Endothelial cell of hepatic sinusoid (primary cell): ENCODE data around the gene C16orf89.
"Not testable (repeated sequence)": the region's sequence is repeated elsewhere in the genome, so short reads cannot be mapped to it uniquely, and the experiment has no call there.

ENCODE experiments used
- in situ Hi-C: cut with HindIII; loops from 2 replicates; pipeline ENCODE4 v1.10.0; 2017; ENCODE audit warnings: low sequenced_read_pairs

Gene C16orf89

GRCh38 chr16:5084802-5085201 is 19.0 kb upstream of the C16orf89 start:
- in situ Hi-C loops, result not testable (repeated sequence)

- in situ Hi-C loops, result not testable (repeated sequence)
These were observed 18.5 kb upstream of the C16orf89 start for GRCh38 chr16:5084099-5084731.

- in situ Hi-C loops, result not testable (repeated sequence)
These were observed 17.9 kb upstream of the C16orf89 start for GRCh38 chr16:5083646-5084045.

GRCh38 chr16:5080996-5081395 is 15.2 kb upstream of the C16orf89 start:
- in situ Hi-C loops, result not testable (repeated sequence)

- in situ Hi-C loops, result not testable (repeated sequence)
These were observed 14.7 kb upstream of the C16orf89 start for GRCh38 chr16:5080461-5080860.

- in situ Hi-C loops, result no loop called here
These were observed 12.9 kb upstream of the C16orf89 start for GRCh38 chr16:5078626-5079025.

- in situ Hi-C loops, result no loop called here
These were observed 11.5 kb upstream of the C16orf89 start for GRCh38 chr16:5077304-5077703.

GRCh38 chr16:5075637-5076036 is 9.9 kb upstream of the C16orf89 start:
- in situ Hi-C loops, result no loop called here

GRCh38 chr16:5073771-5074170 is 8.0 kb upstream of the C16orf89 start:
- in situ Hi-C loops, result not testable (repeated sequence)

- in situ Hi-C loops, result no loop called here
These were observed 7.5 kb upstream of the C16orf89 start for GRCh38 chr16:5073279-5073629.

GRCh38 chr16:5072334-5073278 is 6.8 kb upstream of the C16orf89 start:
- in situ Hi-C loops, result no loop called here

- in situ Hi-C loops, result no loop called here
These were observed 6.1 kb upstream of the C16orf89 start, which contains the start of gene ALG1 for GRCh38 chr16:5071681-5072333. TSS of gene ALG1 (plus strand) at chr16:5071843. CDS start at chr16:5071850, 7 bp downstream.

- in situ Hi-C loops, result no loop called here
These were observed 5.6 kb upstream of the C16orf89 start for GRCh38 chr16:5071341-5071680.

GRCh38 chr16:5070431-5071186 is 4.9 kb upstream of the C16orf89 start:
- in situ Hi-C loops, result no loop called here

- in situ Hi-C loops, result no loop called here
These were observed 4.1 kb upstream of the C16orf89 start for GRCh38 chr16:5069854-5070253.

GRCh38 chr16:5069048-5069447 is 3.3 kb upstream of the C16orf89 start:
- in situ Hi-C loops, result no loop called here

- in situ Hi-C loops, result no loop called here
These were observed 755 bp upstream of the C16orf89 start for GRCh38 chr16:5066511-5066910.

- in situ Hi-C loops, result no loop called here
These were observed 430 bp downstream of the C16orf89 start for GRCh38 chr16:5065326-5065725.

GRCh38 chr16:5064915-5065314 is 841 bp downstream of the C16orf89 start:
- in situ Hi-C loops, result no loop called here

- in situ Hi-C loops, result no loop called here
These were observed 2.7 kb downstream of the C16orf89 start for GRCh38 chr16:5062790-5063765.
